ENCODE measurements around the gene INSYN2B.

GRCh38 chr5:169933616-169934015 is 46.7 kb downstream of the INSYN2B start:
- TF ChIP-seq POLR2A (IDR thresholded peaks at IDR 0.05; ENCODE audit: borderline replicate concordance, extremely low read depth, insufficient read depth, insufficient read length) (no peak), CEBPB (IDR thresholded peaks at IDR 0.05; ENCODE audit: low read depth) (no peak), RAD21 (IDR thresholded peaks at IDR 0.05; ENCODE audit: low read depth) (no peak), ZFX (IDR thresholded peaks at IDR 0.05) (no peak), POLR2AphosphoS5 (IDR thresholded peaks at IDR 0.05; ENCODE audit: low read depth, low read length) (no peak), ZNF274 (IDR thresholded peaks at IDR 0.05; ENCODE audit: low read depth, low read length) (no peak), SP1 (IDR thresholded peaks at IDR 0.05; ENCODE audit: low read depth) (no peak), SRF (IDR thresholded peaks at IDR 0.05; ENCODE audit: low read depth) (no peak), EZH2 (IDR thresholded peaks at IDR 0.05) (no peak), REST (IDR thresholded peaks at IDR 0.05; ENCODE audit: low read depth) (no peak)
- TF ChIP-seq, protein P1, sequence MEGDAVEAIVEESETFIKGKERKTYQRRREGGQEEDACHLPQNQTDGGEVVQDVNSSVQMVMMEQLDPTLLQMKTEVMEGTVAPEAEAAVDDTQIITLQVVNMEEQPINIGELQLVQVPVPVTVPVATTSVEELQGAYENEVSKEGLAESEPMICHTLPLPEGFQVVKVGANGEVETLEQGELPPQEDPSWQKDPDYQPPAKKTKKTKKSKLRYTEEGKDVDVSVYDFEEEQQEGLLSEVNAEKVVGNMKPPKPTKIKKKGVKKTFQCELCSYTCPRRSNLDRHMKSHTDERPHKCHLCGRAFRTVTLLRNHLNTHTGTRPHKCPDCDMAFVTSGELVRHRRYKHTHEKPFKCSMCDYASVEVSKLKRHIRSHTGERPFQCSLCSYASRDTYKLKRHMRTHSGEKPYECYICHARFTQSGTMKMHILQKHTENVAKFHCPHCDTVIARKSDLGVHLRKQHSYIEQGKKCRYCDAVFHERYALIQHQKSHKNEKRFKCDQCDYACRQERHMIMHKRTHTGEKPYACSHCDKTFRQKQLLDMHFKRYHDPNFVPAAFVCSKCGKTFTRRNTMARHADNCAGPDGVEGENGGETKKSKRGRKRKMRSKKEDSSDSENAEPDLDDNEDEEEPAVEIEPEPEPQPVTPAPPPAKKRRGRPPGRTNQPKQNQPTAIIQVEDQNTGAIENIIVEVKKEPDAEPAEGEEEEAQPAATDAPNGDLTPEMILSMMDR (IDR thresholded peaks at IDR 0.05 in 2 of 3, conservative IDR thresholded peaks at IDR 0.05 in 1 of 3; ENCODE audit: borderline replicate concordance in 1 of 3, insufficient read depth in 1 of 3, low read depth in 2 of 3, low read length in 2 of 3) = no peak
